ENCODE results near the gene VTCN1.

Gene VTCN1

DNA sequence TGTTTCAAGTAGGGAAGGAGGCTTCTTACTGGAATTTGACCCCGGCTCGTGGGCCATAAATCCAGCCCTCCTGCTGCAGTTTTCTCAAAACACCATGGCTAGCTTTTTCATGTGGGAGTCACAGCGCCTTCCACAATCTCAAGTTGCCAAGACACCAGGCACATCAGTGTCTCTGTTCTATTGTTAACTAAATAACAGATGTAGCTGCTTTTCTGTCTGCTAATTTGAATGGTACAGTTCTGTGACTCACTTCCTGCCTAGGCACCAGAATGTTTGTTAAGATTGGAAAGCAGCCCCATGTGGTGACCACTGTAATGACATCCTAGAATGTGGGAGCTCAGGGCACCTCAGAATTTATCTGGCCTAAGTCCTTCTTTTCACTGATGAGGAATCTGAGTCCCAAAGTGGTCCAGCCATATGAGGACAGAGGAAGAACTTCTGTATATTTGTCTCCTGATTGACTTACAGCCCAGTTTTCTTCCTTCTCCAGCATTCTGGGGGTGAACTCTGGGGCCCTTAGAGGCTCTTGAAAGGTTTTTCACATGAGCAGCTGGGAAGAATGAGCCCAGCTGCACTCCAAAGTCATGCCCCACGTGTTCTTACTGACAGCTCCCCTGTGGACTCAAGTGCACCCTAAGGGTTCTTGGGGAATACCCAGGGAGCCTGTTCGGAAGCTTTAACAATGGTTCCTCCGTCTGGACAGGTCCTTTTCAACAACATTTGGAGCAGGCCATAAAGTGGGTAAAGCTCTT is 116.7 kb downstream of the VTCN1 start:
- peak; percentile 30 for DNase-seq

All from CD4-positive, alpha-beta T cell treated with Interleukin-12 subunit alpha and Interleukin-12 subunit beta, for 1 hour (primary cell).